IMR-90 (cell line): ENCODE measurements around the gene PALLD. TPM values are rescaled to one million over a fixed set of nuclear protein-coding genes. Genes with fewer than 3 reads are reported as not detected.

Experiments
- ATAC-seq: fragments of 200-7000 bp; cut with Tn5 transposase; 2 replicates; pipeline ENCODE4 v1.9.1; 2020; ENCODE audit warnings: low read depth, mild to moderate bottlenecking, moderate library complexity
- BruUV-seq: library from RNA; stranded (reverse); fragments of 400-500 nt; replicated peaks from 2 replicates; lab custom pipeline; 2021; lab: Mats Ljungman, UMichigan
- CTCF ChIA-PET: fragments of 300-600 bp; formaldehyde crosslinking; extraction: SDS; loops from one replicate; lab custom pipeline; 2021; ENCODE audit warnings: antibody characterized with exemption; lab: Yijun Ruan, JAX
- POLR2A ChIA-PET: fragments of 300-600 bp; sonication (Branson Sonifier 250); formaldehyde crosslinking; loops from one replicate; lab custom pipeline; 2022; ENCODE audit warnings: antibody characterized with exemption; ENCODE audit not compliant: unreplicated experiment; lab: Charles Lee
- DNase-seq: peaks from one replicate; pipeline ENCODE4 v3.0.0; 2013
- H2AFZ ChIP-seq: replicated peaks from 2 replicates; pipeline ENCODE3; 2013; ENCODE audit warnings: low read length, mild to moderate bottlenecking; ENCODE audit not compliant: poor library complexity
- H2AK5ac ChIP-seq: 2 replicates; pipeline ENCODE4 v1.6.1; 2013; ENCODE audit warnings: low read depth, low read length, inconsistent platforms
- H2AK9ac ChIP-seq: replicated peaks from 2 replicates; pipeline ENCODE3; 2013; ENCODE audit warnings: mild to moderate bottlenecking, low read depth, low read length, moderate library complexity; ENCODE audit not compliant: poor library complexity
- H2BK120ac ChIP-seq: 2 replicates; pipeline ENCODE4 v1.6.1; 2013; ENCODE audit warnings: low read depth, low read length, inconsistent platforms
- H2BK15ac ChIP-seq: 3 replicates; pipeline ENCODE4 v1.6.1; 2013; ENCODE audit warnings: low read depth, low read length, inconsistent platforms
- H2BK20ac ChIP-seq: 2 replicates; pipeline ENCODE4 v1.6.1; 2013; ENCODE audit warnings: low read depth, mild to moderate bottlenecking, inconsistent platforms, low read length, moderate library complexity
- H2BK5ac ChIP-seq: 2 replicates; pipeline ENCODE4 v1.6.1; 2013; ENCODE audit warnings: mild to moderate bottlenecking, low read depth, low read length, inconsistent platforms; ENCODE audit not compliant: poor library complexity, severe bottlenecking
- H3K14ac ChIP-seq: replicated peaks from 2 replicates; pipeline ENCODE4 v1.6.1; 2013; ENCODE audit warnings: low read depth, low read length, inconsistent platforms
- H3K18ac ChIP-seq: 2 replicates; pipeline ENCODE4 v1.6.1; 2013; ENCODE audit warnings: low read depth, low read length, control low read depth
- H3K23ac ChIP-seq: 2 replicates; pipeline ENCODE4 v1.6.1; 2013; ENCODE audit warnings: low read depth, low read length, inconsistent platforms
- H3K27ac ChIP-seq: 2 replicates; pipeline ENCODE4 v1.5.1; 2013; ENCODE audit warnings: mild to moderate bottlenecking, control low read depth, low read length; ENCODE audit not compliant: insufficient read depth
- H3K27me3 ChIP-seq: 2 replicates; pipeline ENCODE4 v1.6.1; 2013; ENCODE audit warnings: low read length; ENCODE audit not compliant: control insufficient read depth, insufficient read depth
- H3K36me3 ChIP-seq: 2 replicates; pipeline ENCODE4 v1.6.1; 2013; ENCODE audit warnings: low read length, mixed read lengths; ENCODE audit not compliant: control insufficient read depth, insufficient read depth
- H3K4ac ChIP-seq: 2 replicates; pipeline ENCODE4 v1.6.1; 2013; ENCODE audit warnings: low read depth, low read length, inconsistent platforms
- H3K4me1 ChIP-seq: 2 replicates; pipeline ENCODE4 v1.6.1; 2013; ENCODE audit warnings: low read length, mixed read lengths; ENCODE audit not compliant: control insufficient read depth, insufficient read depth
- H3K4me2 ChIP-seq: 2 replicates; pipeline ENCODE4 v1.6.1; 2013; ENCODE audit warnings: low read depth, mild to moderate bottlenecking, control low read depth, low read length, moderate library complexity
- H3K4me3 ChIP-seq: 2 replicates; pipeline ENCODE4 v1.5.1; 2013; ENCODE audit warnings: low read depth, mild to moderate bottlenecking, control low read depth, low read length, moderate library complexity; ENCODE audit not compliant: insufficient read depth
- H3K56ac ChIP-seq: 2 replicates; pipeline ENCODE4 v1.6.1; 2013; ENCODE audit warnings: low read length, inconsistent platforms; ENCODE audit not compliant: insufficient read depth; ENCODE audit errors: extremely low read depth
- H3K79me1 ChIP-seq, 2 experiments: 2 replicates each; pipeline ENCODE4 v1.6.1; 2013; ENCODE audit warnings: low read length in 2 of 2, inconsistent platforms in 1 of 2, low read depth in 1 of 2
- H3K9ac ChIP-seq: 2 replicates; pipeline ENCODE4 v1.6.1; 2013; ENCODE audit warnings: low read depth, low read length, control low read depth
- H3K9me1 ChIP-seq: 2 replicates; pipeline ENCODE4 v1.6.1; 2013; ENCODE audit warnings: low read length, inconsistent platforms; ENCODE audit not compliant: insufficient read depth
- H3K9me3 ChIP-seq: 2 replicates; pipeline ENCODE4 v1.6.1; 2013; ENCODE audit warnings: low read length; ENCODE audit not compliant: control insufficient read depth, insufficient read depth
- H4K20me1 ChIP-seq: 2 replicates; pipeline ENCODE4 v1.6.1; 2013; ENCODE audit warnings: low read length, inconsistent platforms; ENCODE audit not compliant: insufficient read depth
- H4K5ac ChIP-seq: 2 replicates; pipeline ENCODE4 v1.6.1; 2013; ENCODE audit warnings: mild to moderate bottlenecking, low read depth, low read length, control low read depth
- H4K8ac ChIP-seq, 2 experiments: 2 replicates each; pipeline ENCODE4 v1.6.1; 2013; ENCODE audit warnings: low read depth in 2 of 2, low read length in 2 of 2, control low read depth in 1 of 2, inconsistent platforms in 1 of 2
- H4K91ac ChIP-seq: 2 replicates; pipeline ENCODE4 v1.6.1; 2013; ENCODE audit warnings: low read depth, low read length, inconsistent platforms; ENCODE audit not compliant: insufficient read depth
- CTCF ChIP-seq: conservative IDR thresholded peaks from 2 replicates; pipeline ENCODE4 v1.5.1; 2012; ENCODE audit warnings: mild to moderate bottlenecking, low read depth, low read length, improper control_type of control experiment
- MXI1 ChIP-seq: IDR thresholded peaks from 2 replicates; pipeline ENCODE4 v1.6.1; 2012; ENCODE audit warnings: low read depth, mild to moderate bottlenecking, low read length, moderate library complexity, borderline replicate concordance
- RAD21 ChIP-seq: IDR thresholded peaks from 2 replicates; pipeline ENCODE4 v1.6.1; 2012; ENCODE audit warnings: low read length, improper control_type of control experiment
- RCOR1 ChIP-seq: IDR thresholded peaks from 2 replicates; pipeline ENCODE4 v1.6.1; 2012; ENCODE audit warnings: mild to moderate bottlenecking, low read length, improper control_type of control experiment; ENCODE audit not compliant: insufficient replicate concordance
- SMC3 ChIP-seq: fragments of 150-350 bp; IDR thresholded peaks from 2 replicates; pipeline ENCODE4 v1.6.1; 2016; ENCODE audit warnings: low read depth, mild to moderate bottlenecking, antibody characterized with exemption, low read length, moderate library complexity
- USF2 ChIP-seq: fragments of 150-350 bp; IDR thresholded peaks from 2 replicates; pipeline ENCODE4 v1.6.1; 2017; ENCODE audit warnings: mild to moderate bottlenecking, antibody characterized with exemption, low read length, low read depth
- WGBS, 2 experiments: methylation state at CpG; one replicate each; pipeline versions ENCODE4 v1.1.5 to v1.1.7; 2013; ENCODE audit warnings: missing lambda C conversion rate in 2 of 2; ENCODE audit not compliant: insufficient read length in 1 of 2; ENCODE audit errors: extremely low coverage in 2 of 2; 5-methylcytosine and 5-hydroxymethylcytosine counted together
- dilution Hi-C: fragments of 300-500 bp; cut with HindIII; formaldehyde crosslinking; loops from one replicate; pipeline ENCODE4 v1.14.3; 2018; ENCODE audit warnings: low sequenced_read_pairs; ENCODE audit not compliant: unreplicated experiment
- in situ Hi-C: fragments of 300-500 bp; cut with MboI; formaldehyde crosslinking; loops from 3 replicates; pipeline ENCODE4 v1.14.3; 2019; ENCODE audit warnings: low sequenced_read_pairs, inconsistent platforms, mixed read lengths
- intact Hi-C: fragments of 100-400 bp; cut with micrococcal nuclease; formaldehyde crosslinking; loops from 2 replicates; pipeline ENCODE4 v1.10.0; 2022
- polyA plus RNA-seq, 3 experiments: library from polyadenylated mRNA; depleted of rRNA; stranded (reverse); fragments of >200 nt; gene quantifications; 2 replicates each; pipeline ENCODE4 v1.2.3, GENCODE V29; 2012; ENCODE audit warnings: low replicate concordance in 1 of 3
- total RNA-seq: library from RNA; depleted of rRNA; stranded (reverse); fragments of >200 nt; gene quantifications from 2 replicates; pipeline ENCODE4 v1.2.3, GENCODE V29; 2012

Gene PALLD
- total and polyA plus RNA-seq, 2 of the 4 experiments (the other 2 are of a cell fraction): 91.0 to 91.9 TPM

- H3K4ac ChIP-seq: no peak overlapping the region
- no TSS peak for BruUV-seq
- H2AK5ac ChIP-seq: no peak overlapping the region
- no peak overlapping the region for H3K9ac ChIP-seq
- H3K36me3 ChIP-seq: peaks cover 39% of the 10 kb centered on the region
- no peak overlapping the region for H2BK15ac ChIP-seq
- intact Hi-C loops (loop anchor here (5.0 kb wide), 2 partner anchors 197 to 647 kb away; no protein-coding TSS in a partner anchor), in situ Hi-C loops (loop anchor here (5.0 kb wide), 1 partner anchor 567 kb away; no protein-coding TSS in a partner anchor), dilution Hi-C loops (no loop called here)
- H2AK9ac ChIP-seq: no peak overlapping the region
- H3K23ac ChIP-seq: no peak overlapping the region
- H3K4me2 ChIP-seq: no peak overlapping the region
- no peak for ATAC-seq
- H3K27me3 ChIP-seq: no peaks in the 10 kb centered on the region
- no peak overlapping the region for H3K27ac ChIP-seq
- H3K9me3 ChIP-seq: no peaks in the 10 kb centered on the region
- no peak overlapping the region for H2BK5ac ChIP-seq
- H4K5ac ChIP-seq: no peak overlapping the region
- H3K9me1 ChIP-seq: 0 out of 2 replicates have a peak, but pooled peaks cover 4% of the 10 kb centered on the region
- TF ChIP-seq RCOR1 (no peak), MXI1 (no peak), USF2 (no peak), RAD21 (no peak), SMC3 (no peak), CTCF (no peak)
- DNase-seq: no peak
- no peak overlapping the region for H4K91ac ChIP-seq
- peaks cover 22 to 27% of the 10 kb centered on the region in 2 experiments for H3K79me1 ChIP-seq
- H3K56ac ChIP-seq: no peak overlapping the region
- WGBS, 2 experiments: no CpG with 5 or more reads among the region's 6 CpGs
- H3K4me3 ChIP-seq: no peak overlapping the region
- no peak overlapping the region for H2AFZ ChIP-seq
- no peak overlapping the region for H3K14ac ChIP-seq
- H2BK20ac ChIP-seq: no peak overlapping the region
- H4K20me1 ChIP-seq: peaks cover 3% of the 10 kb centered on the region; the same call in 1 of the 2 replicates
- no peak overlapping the region; a peak in 1 of 4 replicates for H4K8ac ChIP-seq
- H3K18ac ChIP-seq: no peak overlapping the region
- peaks cover 2% of the 10 kb centered on the region; the same call in 1 of the 2 replicates for H3K4me1 ChIP-seq
- ChIA-PET CTCF (interaction anchor here (1.0 to 1.4 kb wide), 3 partner anchors 79 to 406 kb away, joined by 3 to 5 read pairs (median 4); partner anchors contain the start of gene CBR4), POLR2A (interaction anchor here (0.5 to 0.6 kb wide), 2 partner anchors 25 to 415 kb away, joined by 3 to 4 read pairs; no protein-coding TSS in a partner anchor)
- H2BK120ac ChIP-seq: no peak overlapping the region
These were observed 423.7 kb downstream of the PALLD start for GRCh38 chr4:168920441-168921065.
